GM18505 (cell line): Measurements from ENCODE around the gene BUD23.

Experiments used
- ATAC-seq: cut with Tn5 transposase; IDR thresholded peaks from one replicate; pipeline ENCODE4 v1.9.1; 2021; ENCODE audit not compliant: unreplicated experiment
- POLR2A ChIP-seq: IDR thresholded peaks from 4 replicates; pipeline ENCODE4 v1.6.1; 2011; ENCODE audit warnings: borderline replicate concordance; ENCODE audit not compliant: insufficient read depth, insufficient read length; ENCODE audit errors: extremely low read depth

BUD23 gene

GRCh38 chr7:73683056-73683787 is at the start of gene BUD23, which contains the start of gene DNAJC30:
Gene BUD23 (plus strand): TSS chr7:73683597. CDS start chr7:73683626, 29 bp downstream.
Gene DNAJC30 (minus strand): TSS chr7:73683453. CDS start chr7:73683423, 30 bp downstream.
- peak; percentile 93 for TF ChIP-seq POLR2A
- peak; percentile 90 for ATAC-seq

GRCh38 chr7:73633844-73634243 is 49.6 kb upstream of the BUD23 start:
- ATAC-seq, result no peak
- TF ChIP-seq POLR2A, result no peak

- no peak for ATAC-seq
These were observed 47.8 kb upstream of the BUD23 start for GRCh38 chr7:73635428-73636200.

GRCh38 chr7:73638911-73639310 is 44.5 kb upstream of the BUD23 start:
- TF ChIP-seq POLR2A, result no peak
- ATAC-seq, result no peak

More at GRCh38 chr7:73635428-73636200, 47.8 kb upstream of the BUD23 start:
- TF ChIP-seq POLR2A, result no peak

- ATAC-seq, result no peak
These were observed 40.6 kb upstream of the BUD23 start for GRCh38 chr7:73642834-73643233.

GRCh38 chr7:73644688-73645286 is 38.6 kb upstream of the BUD23 start:
- no peak for ATAC-seq
- TF ChIP-seq POLR2A, result no peak

More at GRCh38 chr7:73642834-73643233, 40.6 kb upstream of the BUD23 start:
- no peak for TF ChIP-seq POLR2A

GRCh38 chr7:73645643-73646174 is 37.7 kb upstream of the BUD23 start:
- ATAC-seq, result no peak
- TF ChIP-seq POLR2A, result no peak

GRCh38 chr7:73646785-73647724 is 36.3 kb upstream of the BUD23 start:
- TF ChIP-seq POLR2A, result no peak
- ATAC-seq, result no peak

- TF ChIP-seq POLR2A, result no peak
These were observed 35.4 kb upstream of the BUD23 start for GRCh38 chr7:73647725-73648592.

GRCh38 chr7:73648593-73649332 is 34.6 kb upstream of the BUD23 start:
- ATAC-seq, result no peak
- TF ChIP-seq POLR2A, result no peak

More at GRCh38 chr7:73647725-73648592, 35.4 kb upstream of the BUD23 start:
- ATAC-seq, result no peak

GRCh38 chr7:73649576-73649975 is 33.8 kb upstream of the BUD23 start:
- ATAC-seq, result no peak
- TF ChIP-seq POLR2A, result no peak
